Sigmoid colon (tissue), 7 donors: Measurements from ENCODE around the gene COLEC11. TPM values are rescaled to one million over a fixed set of nuclear protein-coding genes. Genes with fewer than 3 reads are reported as not detected.

Experiments
- DNase-seq: peaks from one replicate; pipeline ENCODE4 v3.0.0-alpha.2; 2019
- H3K27ac ChIP-seq, 4 donors: fragments of 200-600 bp; sonication (generic); one replicate each; pipeline ENCODE4 v1.5.1; 2016 to 2019; ENCODE audit warnings: mild to moderate bottlenecking in 1 of 4
- H3K27me3 ChIP-seq, 3 donors: fragments of 200-600 bp; sonication (generic); one replicate each; pipeline ENCODE4 v1.5.1; 2019; ENCODE audit warnings: mild to moderate bottlenecking in 1 of 3
- H3K36me3 ChIP-seq, 4 donors: fragments of 200-600 bp; sonication (generic); one replicate each; pipeline ENCODE4 v1.5.1; 2016 to 2019
- H3K4me1 ChIP-seq, 4 donors: fragments of 200-600 bp; sonication (generic); one replicate each; pipeline ENCODE4 v1.5.1; 2017 to 2019
- H3K4me3 ChIP-seq, 4 donors: fragments of 200-600 bp; sonication (generic); one replicate each; pipeline ENCODE4 v1.5.1; 2017 to 2019; ENCODE audit warnings: mild to moderate bottlenecking in 2 of 4, moderate library complexity in 1 of 4
- H3K9me3 ChIP-seq, 4 donors: fragments of 200-600 bp in 3 of 4; sonication (generic) in 3 of 4; one replicate each; pipeline versions ENCODE4 v1.5.1 to v1.6.1; 2013 to 2019
- CTCF ChIP-seq, 4 experiments: fragments of 450-650 bp in 3 of 4; fragments of 200-600 bp in 1 of 4; IDR thresholded peaks; one replicate each; pipeline ENCODE4 v1.5.1; 2016 to 2019; ENCODE audit warnings: antibody characterized with exemption in 4 of 4, mild to moderate bottlenecking in 3 of 4, moderate library complexity in 2 of 4
- EP300 ChIP-seq, 4 donors: sonication (generic); formaldehyde crosslinking; IDR thresholded peaks; one replicate each; pipeline ENCODE4 v1.6.1; 2017; ENCODE audit warnings: antibody characterized with exemption in 4 of 4
- POLR2A ChIP-seq, 2 donors: fragments of 450-650 bp; IDR thresholded peaks; one replicate each; pipeline ENCODE4 v1.6.1; 2016; ENCODE audit warnings: antibody characterized with exemption in 2 of 2, mild to moderate bottlenecking in 2 of 2, moderate library complexity in 2 of 2
- POLR2AphosphoS5 ChIP-seq, 4 donors: sonication (generic); formaldehyde crosslinking; IDR thresholded peaks; one replicate each; pipeline ENCODE4 v1.6.1; 2017; ENCODE audit warnings: antibody characterized with exemption in 4 of 4
- WGBS, 2 donors: extraction: QIAGEN DNeasy Blood & Tissue Kit; methylation state at CpG; one replicate each; pipeline ENCODE4 v1.1.7; 2013; 5-methylcytosine and 5-hydroxymethylcytosine counted together
- intact Hi-C: fragments of 100-400 bp; cut with DNase I; formaldehyde crosslinking; loops from one replicate; pipeline ENCODE4 v1.15.1; 2023
- polyA plus RNA-seq, 3 donors: library from polyadenylated mRNA; stranded (reverse); fragments of 200-250 nt; gene quantifications; one replicate each; pipeline ENCODE4 v1.2.3, GENCODE V29; 2013
- total RNA-seq, 4 donors: library from RNA; depleted of rRNA; stranded (reverse); fragments of >200 nt; gene quantifications; one replicate each; pipeline ENCODE4 v1.1.0, GENCODE V29; 2016
- donor health status: healthy with polysubstance abuse.
- donor health status: Bipolar disorder and iron deficiency.
- donor health status: healthy.

Gene COLEC11
- total and polyA plus RNA-seq, 7 donors = 0.92 to 8.2 (median 2.9) TPM

- Histone ChIP-seq H3K27ac (no peak overlapping the region), H3K27me3 (no peaks in the 10 kb centered on the region), H3K36me3 (no peaks in the 10 kb centered on the region), H3K4me1 (no peaks in the 10 kb centered on the region), H3K4me3 (no peak overlapping the region), H3K9me3 (no peaks in the 10 kb centered on the region)
- 87 to 88% methylated on average over 9 of the region's 9 CpGs for WGBS, 2 donors
- DNase-seq = no peak
- intact Hi-C loops = no loop called here
- TF ChIP-seq POLR2A (IDR thresholded peaks at IDR 0.05) = no peak
- TF ChIP-seq CTCF (IDR thresholded peaks at IDR 0.05) = no peak
- TF ChIP-seq EP300 (IDR thresholded peaks at IDR 0.05) = no peak
- TF ChIP-seq POLR2AphosphoS5 (IDR thresholded peaks at IDR 0.05) = no peak
Observed at GRCh38 chr2:3677436-3677835, 82.5 kb downstream of the COLEC11 start.

GRCh38 chr2:3678212-3678611 lies 83.3 kb downstream of the COLEC11 start:
- no peak for TF ChIP-seq POLR2AphosphoS5 (IDR thresholded peaks at IDR 0.05)
- no peak for TF ChIP-seq CTCF (IDR thresholded peaks at IDR 0.05)
- no peak for TF ChIP-seq EP300 (IDR thresholded peaks at IDR 0.05)
- TF ChIP-seq POLR2A (IDR thresholded peaks at IDR 0.05) = no peak
- Histone ChIP-seq H3K4me1 (no peaks in the 10 kb centered on the region), H3K27me3 (no peaks in the 10 kb centered on the region), H3K36me3 (no peaks in the 10 kb centered on the region), H3K4me3 (no peak overlapping the region), H3K27ac (no peak overlapping the region), H3K9me3 (no peaks in the 10 kb centered on the region)
- WGBS, 2 donors = 76 to 87% methylated on average over 9 of the region's 9 CpGs
- intact Hi-C loops = no loop called here
- no peak for DNase-seq

GRCh38 chr2:3679180-3679579 lies 84.3 kb downstream of the COLEC11 start:
- TF ChIP-seq POLR2AphosphoS5 (IDR thresholded peaks at IDR 0.05) (no peak), CTCF (IDR thresholded peaks at IDR 0.05) (no peak), POLR2A (IDR thresholded peaks at IDR 0.05) (no peak), EP300 (IDR thresholded peaks at IDR 0.05) (no peak)
- Histone ChIP-seq H3K27ac (no peak overlapping the region), H3K27me3 (no peaks in the 10 kb centered on the region), H3K36me3 (no peaks in the 10 kb centered on the region), H3K4me3 (no peak overlapping the region), H3K9me3 (no peaks in the 10 kb centered on the region), H3K4me1 (no peaks in the 10 kb centered on the region)
- intact Hi-C loops = no loop called here
- no peak for DNase-seq
- WGBS, 2 donors = 92 to 93% methylated on average over 2 of the region's 2 CpGs

- intact Hi-C loops = no loop called here
- Histone ChIP-seq H3K9me3 (no peaks in the 10 kb centered on the region), H3K4me1 (no peaks in the 10 kb centered on the region), H3K27me3 (no peaks in the 10 kb centered on the region), H3K27ac (no peak overlapping the region), H3K4me3 (no peak overlapping the region), H3K36me3 (no peaks in the 10 kb centered on the region)
- 86 to 88% methylated on average over 23 of the region's 23 CpGs for WGBS, 2 donors
- DNase-seq = no peak
- no peak for TF ChIP-seq POLR2A (IDR thresholded peaks at IDR 0.05)
- TF ChIP-seq CTCF (IDR thresholded peaks at IDR 0.05) = no peak
- no peak for TF ChIP-seq POLR2AphosphoS5 (IDR thresholded peaks at IDR 0.05)
- TF ChIP-seq EP300 (IDR thresholded peaks at IDR 0.05) = no peak
Observed at GRCh38 chr2:3679616-3680393, 84.9 kb downstream of the COLEC11 start.
